Fibroblast of lung (primary cell): ENCODE data around the gene SP1.

Experiments used
- EZH2 ChIP-seq: IDR thresholded peaks from 2 replicates; pipeline ENCODE4 v1.5.1; 2012; ENCODE audit warnings: low read length, control low read depth, mild to moderate bottlenecking; ENCODE audit errors: missing control alignments
- TF ChIP-seq, protein P1 (sequence below), 2 donors: IDR thresholded peaks in 1 of 2; conservative IDR thresholded peaks in 1 of 2; 1 replicate in 1 of 2; 2 replicates in 1 of 2; pipeline ENCODE4 v1.5.1; 2011 to 2012; ENCODE audit warnings: low read length in 2 of 2, control low read depth in 1 of 2, inconsistent platforms in 1 of 2, low read depth in 1 of 2, mild to moderate bottlenecking in 1 of 2

DNA sequence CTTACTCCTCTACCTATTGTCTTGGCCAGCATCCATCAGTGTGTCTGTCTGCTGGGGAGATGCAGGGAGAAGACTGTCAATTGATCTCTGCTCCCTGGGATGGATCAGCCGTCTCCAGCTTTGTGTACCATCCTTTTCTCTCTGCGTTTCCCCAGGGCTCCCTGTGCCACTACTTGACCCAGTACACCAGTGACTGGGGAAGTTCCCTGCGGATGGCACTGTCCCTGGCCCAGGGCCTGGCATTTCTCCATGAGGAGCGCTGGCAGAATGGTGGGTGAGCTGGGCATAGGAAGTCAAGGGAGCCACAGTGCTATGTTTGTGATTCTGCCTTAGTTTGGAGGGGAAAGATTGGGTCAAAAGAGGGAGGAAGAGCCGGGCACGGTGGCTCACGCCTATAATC is 48.8 kb downstream of the SP1 start:
- TF ChIP-seq, protein P1, sequence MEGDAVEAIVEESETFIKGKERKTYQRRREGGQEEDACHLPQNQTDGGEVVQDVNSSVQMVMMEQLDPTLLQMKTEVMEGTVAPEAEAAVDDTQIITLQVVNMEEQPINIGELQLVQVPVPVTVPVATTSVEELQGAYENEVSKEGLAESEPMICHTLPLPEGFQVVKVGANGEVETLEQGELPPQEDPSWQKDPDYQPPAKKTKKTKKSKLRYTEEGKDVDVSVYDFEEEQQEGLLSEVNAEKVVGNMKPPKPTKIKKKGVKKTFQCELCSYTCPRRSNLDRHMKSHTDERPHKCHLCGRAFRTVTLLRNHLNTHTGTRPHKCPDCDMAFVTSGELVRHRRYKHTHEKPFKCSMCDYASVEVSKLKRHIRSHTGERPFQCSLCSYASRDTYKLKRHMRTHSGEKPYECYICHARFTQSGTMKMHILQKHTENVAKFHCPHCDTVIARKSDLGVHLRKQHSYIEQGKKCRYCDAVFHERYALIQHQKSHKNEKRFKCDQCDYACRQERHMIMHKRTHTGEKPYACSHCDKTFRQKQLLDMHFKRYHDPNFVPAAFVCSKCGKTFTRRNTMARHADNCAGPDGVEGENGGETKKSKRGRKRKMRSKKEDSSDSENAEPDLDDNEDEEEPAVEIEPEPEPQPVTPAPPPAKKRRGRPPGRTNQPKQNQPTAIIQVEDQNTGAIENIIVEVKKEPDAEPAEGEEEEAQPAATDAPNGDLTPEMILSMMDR (conservative IDR thresholded peaks at IDR 0.05 in 1 of 2, IDR thresholded peaks at IDR 0.05 in 1 of 2; ENCODE audit: low read depth in 1 of 2, low read length in 2 of 2), result no peak
- no peak for TF ChIP-seq EZH2
